GM08714 (cell line): Measurements from ENCODE around the gene MPZL3.

ENCODE experiments used
- H3K4me3 ChIP-seq: fragments of 200-500 bp; sonication (Bioruptor generic); 2 replicates; pipeline ENCODE4 v1.5.1; 2014; ENCODE audit warnings: mild to moderate bottlenecking, low read length, inconsistent platforms
- ZNF274 ChIP-seq: IDR thresholded peaks from 2 replicates; pipeline ENCODE4 v1.6.1; 2012; ENCODE audit warnings: mild to moderate bottlenecking, low read depth, low read length

Gene MPZL3

DNA sequence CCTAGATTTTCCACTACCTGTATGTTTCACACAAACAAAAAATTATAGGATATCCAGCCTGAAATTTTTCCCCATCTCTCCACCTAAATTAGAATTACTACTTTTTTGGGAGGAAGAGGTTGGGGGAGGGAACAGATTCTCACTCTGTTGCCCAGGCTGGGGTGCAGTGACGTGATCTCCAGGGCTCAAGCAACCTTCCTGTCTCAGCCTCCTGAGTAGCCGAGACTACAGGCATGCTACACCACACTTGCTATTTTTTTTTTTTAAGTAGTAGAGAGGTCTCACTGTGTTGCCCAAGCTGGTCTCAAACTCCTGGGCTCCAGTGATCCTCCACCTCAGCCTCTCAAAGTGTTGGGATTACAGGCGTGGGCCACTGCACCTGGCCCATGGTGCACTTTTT is 36.9 kb downstream of the MPZL3 start:
- no peak overlapping the region for H3K4me3 ChIP-seq
- TF ChIP-seq ZNF274, result no peak

- no peak for TF ChIP-seq ZNF274
These were observed 37.8 kb downstream of the MPZL3 start for GRCh38 chr11:118214210-118214914.

GRCh38 chr11:118213781-118214180 is 38.4 kb downstream of the MPZL3 start:
- no peak overlapping the region for H3K4me3 ChIP-seq
- no peak for TF ChIP-seq ZNF274

More at GRCh38 chr11:118214210-118214914, 37.8 kb downstream of the MPZL3 start:
- no peak overlapping the region for H3K4me3 ChIP-seq

DNA sequence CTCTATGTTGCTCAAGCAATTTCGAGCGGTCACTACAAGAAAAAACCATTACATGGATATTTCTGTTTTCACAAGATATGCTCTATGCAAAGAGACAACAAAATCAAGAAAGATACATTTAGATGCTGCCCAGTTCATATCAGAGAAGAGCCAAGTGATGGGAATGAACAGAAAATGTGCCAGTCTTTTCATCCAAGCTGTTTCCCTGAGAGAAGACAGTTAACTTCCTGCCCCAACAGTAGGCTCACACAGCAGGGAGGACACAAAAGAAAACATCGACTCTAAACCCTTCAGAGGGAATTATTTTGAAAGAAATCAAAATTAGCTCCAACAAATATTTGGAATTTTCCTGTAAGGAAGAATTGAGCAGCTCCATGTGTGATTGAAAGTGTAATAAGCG is 39.0 kb downstream of the MPZL3 start:
- H3K4me3 ChIP-seq, result no peak overlapping the region
- no peak for TF ChIP-seq ZNF274

DNA sequence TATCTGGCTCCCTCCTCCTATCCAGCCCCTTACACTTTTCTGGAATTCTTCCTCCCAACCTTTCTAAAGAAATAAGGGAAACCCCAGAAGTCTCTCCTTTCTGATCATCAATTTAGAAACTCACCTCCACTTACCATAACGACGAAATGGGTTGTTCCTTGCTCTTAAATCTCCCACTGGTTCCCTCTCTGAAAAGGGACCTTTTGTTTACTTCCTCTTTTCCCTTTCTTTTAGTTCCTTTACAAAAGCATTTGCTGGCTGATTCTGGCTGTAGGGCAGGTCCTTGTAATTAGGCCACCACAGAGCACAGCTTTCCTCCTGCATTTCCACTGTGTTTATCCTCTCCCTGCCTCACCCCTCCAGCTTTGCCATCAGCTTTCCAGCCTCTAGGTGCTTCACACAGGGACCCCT is 39.4 kb downstream of the MPZL3 start:
- H3K4me3 ChIP-seq, result no peak overlapping the region
- no peak for TF ChIP-seq ZNF274

DNA sequence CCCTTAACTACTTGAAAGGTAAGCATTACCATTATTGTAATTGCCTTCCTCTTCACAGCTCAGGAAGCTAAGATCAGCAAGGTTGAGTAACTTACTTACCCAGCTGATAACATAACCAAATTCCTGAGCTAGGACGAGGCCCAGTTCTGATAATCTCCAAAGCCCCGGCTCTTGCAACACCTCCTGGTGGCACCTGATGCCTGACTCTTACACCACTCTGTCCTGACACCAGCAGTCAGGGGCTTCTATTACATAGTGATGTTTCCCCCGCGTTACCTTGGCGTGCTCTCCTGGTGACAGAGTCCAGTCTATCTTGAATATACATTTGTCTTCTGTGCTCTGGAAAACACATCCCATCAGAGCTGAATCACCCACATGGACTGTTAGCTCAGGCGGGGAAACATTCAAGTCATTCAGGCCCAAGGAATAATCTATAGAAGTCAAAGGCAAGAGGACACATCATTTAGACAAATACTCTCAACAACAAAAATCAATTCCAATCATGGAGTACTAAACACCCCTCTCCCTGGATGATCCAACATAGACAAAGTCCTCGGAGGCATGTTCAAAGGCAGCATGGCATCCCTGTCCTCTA is 39.9 kb downstream of the MPZL3 start:
- no peak for TF ChIP-seq ZNF274
- H3K4me3 ChIP-seq, result no peak overlapping the region

- no peak overlapping the region for H3K4me3 ChIP-seq
- no peak for TF ChIP-seq ZNF274
These were observed 41.2 kb downstream of the MPZL3 start for GRCh38 chr11:118211006-118211405.

GRCh38 chr11:118210323-118210722 is 41.8 kb downstream of the MPZL3 start:
- TF ChIP-seq ZNF274, result no peak
- no peak overlapping the region for H3K4me3 ChIP-seq

DNA sequence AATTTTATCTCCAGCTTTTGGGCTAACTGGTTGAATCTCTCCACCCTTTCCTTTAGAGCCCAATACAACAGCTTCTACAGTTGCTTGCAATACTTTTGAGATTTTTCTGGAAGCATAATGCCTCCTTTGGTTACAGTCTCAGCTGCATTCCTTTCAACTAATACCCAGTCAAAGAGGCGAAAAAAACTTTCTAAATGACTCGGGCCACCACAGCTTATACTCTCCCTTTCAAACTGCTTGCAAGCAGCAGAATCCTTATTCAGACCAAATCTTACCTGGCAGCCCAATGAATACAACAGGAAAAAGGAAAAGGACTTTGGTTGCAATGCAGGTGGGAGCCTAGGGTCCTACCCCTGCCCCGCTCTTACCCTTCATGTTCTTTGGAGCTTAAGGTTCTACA is 43.1 kb downstream of the MPZL3 start:
- TF ChIP-seq ZNF274, result no peak
- no peak overlapping the region for H3K4me3 ChIP-seq

- no peak overlapping the region for H3K4me3 ChIP-seq
- no peak for TF ChIP-seq ZNF274
These were observed 45.1 kb downstream of the MPZL3 start for GRCh38 chr11:118207079-118207478.

DNA sequence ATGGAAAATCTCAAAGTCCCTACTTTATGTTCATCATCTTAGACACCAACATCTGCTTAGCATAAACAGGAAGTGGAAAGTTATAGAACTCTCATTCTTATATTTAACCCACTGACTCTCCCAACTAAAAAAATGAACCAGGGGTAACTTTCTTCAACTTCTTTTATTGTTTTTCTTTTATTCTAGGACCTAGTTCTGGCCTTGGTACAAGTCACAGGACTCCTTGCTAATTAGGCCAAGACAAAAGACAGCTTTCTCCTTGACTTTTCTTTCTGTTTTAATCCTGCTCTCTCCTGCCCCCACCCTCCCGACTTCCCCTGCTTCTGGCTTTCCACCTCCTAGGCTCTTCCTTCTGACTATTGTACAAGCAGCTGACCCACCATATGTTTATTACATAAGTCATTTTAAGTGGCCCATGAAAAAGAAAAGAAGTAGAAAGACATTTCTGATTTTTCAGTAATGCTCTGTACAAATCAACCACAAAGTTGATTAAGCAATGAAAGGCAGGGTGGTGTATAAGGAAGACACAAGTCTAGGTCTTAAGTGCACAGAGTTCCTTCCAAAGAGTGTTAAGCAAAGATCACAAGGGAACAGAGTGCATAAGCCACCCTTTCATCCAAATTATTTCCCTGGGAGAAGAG is 45.7 kb downstream of the MPZL3 start:
- no peak for TF ChIP-seq ZNF274

GRCh38 chr11:118205606-118206378 is 46.4 kb downstream of the MPZL3 start:
- H3K4me3 ChIP-seq, result no peak overlapping the region
- TF ChIP-seq ZNF274, result no peak

More for the DNA sequence above, 45.7 kb downstream of the MPZL3 start:
- no peak overlapping the region; the same call in 1 of the 2 replicates for H3K4me3 ChIP-seq

DNA sequence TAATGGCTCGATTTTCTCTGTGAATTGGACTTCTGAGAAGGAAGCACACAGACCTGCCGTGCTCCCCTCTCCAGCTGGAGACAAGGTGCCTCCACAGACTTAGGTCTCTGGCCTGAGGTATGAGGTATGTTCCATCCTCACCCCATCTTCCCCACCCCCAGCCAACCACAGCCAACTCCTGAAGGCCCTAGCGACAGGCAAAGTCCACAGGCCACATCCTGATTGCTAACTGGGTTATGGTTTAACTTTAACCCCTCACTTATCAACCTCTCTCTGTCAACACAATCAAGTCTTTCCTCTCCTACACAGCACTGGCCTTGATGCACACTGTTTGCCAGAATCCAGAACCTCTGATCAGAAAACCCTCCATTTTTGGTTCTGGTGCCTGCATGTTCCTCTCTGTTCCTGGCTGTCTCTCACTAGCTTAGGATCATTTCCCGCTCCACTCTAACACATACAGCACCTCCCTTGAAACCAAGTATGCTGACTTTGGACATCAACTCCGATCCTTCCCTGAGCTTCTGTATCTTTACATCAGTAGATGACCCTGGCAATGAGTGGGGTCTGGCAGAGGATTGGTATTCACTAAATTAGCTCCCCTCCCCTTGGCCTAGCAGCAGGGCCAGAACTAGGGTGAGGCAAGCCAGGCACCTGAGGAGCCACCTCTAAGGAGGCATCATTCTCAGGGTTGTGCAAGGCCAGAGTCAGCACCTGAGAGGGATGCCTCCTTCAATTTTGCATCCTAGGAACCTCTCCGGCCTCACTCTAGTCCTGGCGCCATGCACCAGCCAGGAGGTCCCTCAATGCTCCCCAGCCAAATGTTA is 49.4 kb downstream of the MPZL3 start:
- TF ChIP-seq ZNF274, result no peak
- H3K4me3 ChIP-seq, result no peak overlapping the region; the same call in 1 of the 2 replicates
